Nephron progenitor cell (in vitro differentiated cells): ENCODE results near the gene FAM174B.

ENCODE experiments used
- DNase-seq: peaks from one replicate; pipeline ENCODE4 v3.0.0; 2021
- H3K27ac Mint-ChIP-seq: 2 replicates; pipeline ENCODE4 v1.8.0; 2021; ENCODE audit warnings: mild to moderate bottlenecking, moderate library complexity, mixed read lengths
- H3K27me3 Mint-ChIP-seq: 2 replicates; pipeline ENCODE4 v1.8.0; 2021; ENCODE audit warnings: mild to moderate bottlenecking, low read depth, mixed read lengths; ENCODE audit not compliant: poor library complexity
- H3K36me3 Mint-ChIP-seq: 2 replicates; pipeline ENCODE4 v1.8.0; 2021; ENCODE audit warnings: low read depth, mixed read lengths
- H3K4me1 Mint-ChIP-seq: 2 replicates; pipeline ENCODE4 v1.8.0; 2021; ENCODE audit warnings: mixed read lengths
- H3K4me3 Mint-ChIP-seq: 2 replicates; pipeline ENCODE4 v1.8.0; 2021; ENCODE audit warnings: mild to moderate bottlenecking, moderate library complexity, mixed read lengths
- H3K9me3 Mint-ChIP-seq: 2 replicates; pipeline ENCODE4 v1.8.0; 2021; ENCODE audit warnings: mild to moderate bottlenecking, moderate library complexity, mixed read lengths
- CTCF ChIP-seq: fragments of 200-600 bp; sonication (generic); IDR thresholded peaks from 2 replicates; pipeline ENCODE4 v1.5.0; 2021; ENCODE audit warnings: antibody characterized with exemption

Gene FAM174B

GRCh38 chr15:92599394-92599970 lies 56.1 kb downstream of the FAM174B start:
- H3K27me3 Mint-ChIP-seq, result peaks cover 3% of the 10 kb centered on the region
- no peak for DNase-seq

GRCh38 chr15:92597548-92597947 lies 58.0 kb downstream of the FAM174B start:
- Mint-ChIP-seq H3K36me3 (no peaks in the 10 kb centered on the region), H3K9me3 (no peaks in the 10 kb centered on the region), H3K27me3 (peaks cover 4% of the 10 kb centered on the region), H3K4me1 (peaks cover 31% of the 10 kb centered on the region), H3K4me3 (no peak overlapping the region), H3K27ac (no peak overlapping the region)
- no peak for TF ChIP-seq CTCF
- DNase-seq, result no peak

More at GRCh38 chr15:92599394-92599970, 56.1 kb downstream of the FAM174B start:
- TF ChIP-seq CTCF, result no peak
- no peak overlapping the region for H3K27ac Mint-ChIP-seq
- no peak overlapping the region for H3K4me3 Mint-ChIP-seq
- H3K36me3 Mint-ChIP-seq, result no peaks in the 10 kb centered on the region
- H3K4me1 Mint-ChIP-seq, result peaks cover 20% of the 10 kb centered on the region
- H3K9me3 Mint-ChIP-seq, result peaks cover 8% of the 10 kb centered on the region

- H3K27ac Mint-ChIP-seq, result no peak overlapping the region
- H3K27me3 Mint-ChIP-seq, result peaks cover 4% of the 10 kb centered on the region
- H3K4me1 Mint-ChIP-seq, result peaks cover 31% of the 10 kb centered on the region
- no peak for DNase-seq
- H3K9me3 Mint-ChIP-seq, result no peaks in the 10 kb centered on the region
- H3K4me3 Mint-ChIP-seq, result no peak overlapping the region
- TF ChIP-seq CTCF, result no peak
- H3K36me3 Mint-ChIP-seq, result no peaks in the 10 kb centered on the region
Measured at GRCh38 chr15:92596623-92597022, 59.0 kb downstream of the FAM174B start.

GRCh38 chr15:92595506-92596381 lies 59.8 kb downstream of the FAM174B start:
- Mint-ChIP-seq H3K9me3 (no peaks in the 10 kb centered on the region), H3K4me3 (no peak overlapping the region), H3K27ac (no peak overlapping the region), H3K4me1 (peaks cover 31% of the 10 kb centered on the region), H3K36me3 (no peaks in the 10 kb centered on the region), H3K27me3 (peaks cover 4% of the 10 kb centered on the region)
- no peak for TF ChIP-seq CTCF
- DNase-seq, result no peak

GRCh38 chr15:92591275-92591674 lies 64.3 kb downstream of the FAM174B start:
- no peak for DNase-seq
- H3K27ac Mint-ChIP-seq, result no peak overlapping the region
- H3K9me3 Mint-ChIP-seq, result no peaks in the 10 kb centered on the region
- peaks cover 4% of the 10 kb centered on the region for H3K27me3 Mint-ChIP-seq
- H3K4me3 Mint-ChIP-seq, result no peak overlapping the region
- peaks cover 31% of the 10 kb centered on the region for H3K4me1 Mint-ChIP-seq
- TF ChIP-seq CTCF, result no peak
- no peaks in the 10 kb centered on the region for H3K36me3 Mint-ChIP-seq
